H1 (cell line): ENCODE measurements around the gene EPHA6.

ENCODE experiments used
- ASH2L ChIP-seq: fragments of 200-600, 300-600 bp; sonication (generic); IDR thresholded peaks from one replicate; pipeline ENCODE4 v1.7.1; 2017; ENCODE audit warnings: low read length
- JUND ChIP-seq: IDR thresholded peaks from 2 replicates; pipeline ENCODE4 v1.6.1; 2011; ENCODE audit warnings: mild to moderate bottlenecking, improper control_type of control experiment, low read length

DNA sequence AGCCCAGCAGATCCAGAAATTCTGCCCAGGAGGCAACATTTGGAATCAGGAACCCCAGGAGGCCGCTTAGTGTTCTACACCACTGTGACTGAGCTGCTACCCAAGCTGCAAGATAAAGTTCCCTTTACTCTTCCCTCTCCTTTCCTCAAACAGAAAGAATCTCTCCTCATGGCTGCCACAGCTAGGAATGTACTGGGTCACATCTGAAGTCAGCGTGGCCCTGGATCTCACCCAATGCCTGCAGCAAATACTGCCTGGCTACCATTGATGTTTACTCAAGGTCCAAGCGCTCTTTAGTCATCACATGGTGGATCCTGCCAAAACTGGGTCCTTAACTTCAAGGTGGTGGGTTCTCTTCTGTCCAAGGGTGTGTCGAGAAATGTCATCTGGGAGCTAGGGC, 382.7 kb downstream of the EPHA6 start:
- TF ChIP-seq ASH2L (no peak), JUND (no peak)
